Measurements from ENCODE around the gene IDH2.

DNA sequence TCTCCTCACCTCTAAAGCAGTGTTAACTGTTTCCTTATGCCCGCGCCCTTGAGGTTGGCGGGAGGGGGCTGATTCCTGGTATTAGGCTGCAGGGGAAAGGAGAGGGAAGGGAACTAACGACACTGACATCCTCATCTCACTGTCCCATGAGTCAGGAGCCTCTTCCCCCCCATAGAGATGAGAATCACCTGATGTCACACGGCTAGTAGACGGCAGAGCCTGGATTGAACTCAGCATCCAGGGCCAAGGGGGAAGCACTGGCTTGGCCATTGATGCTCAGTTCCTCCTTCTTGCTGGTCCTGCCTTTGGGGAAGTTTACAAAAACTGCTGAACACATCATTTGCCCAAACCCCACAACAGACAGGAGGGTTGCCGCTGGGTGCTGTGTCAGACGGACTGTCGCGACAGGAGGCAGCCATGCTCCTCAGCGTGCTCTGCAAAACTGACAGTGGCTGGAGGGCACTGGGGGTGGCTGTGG, 38.5 kb downstream of the IDH2 start:
- TF ChIP-seq GATA2 (IDR thresholded peaks at IDR 0.05; ENCODE audit: low read depth, low read length) (no peak), GATA3 (IDR thresholded peaks at IDR 0.05; ENCODE audit: low read depth, low read length) (no peak)

Measured in SH-SY5Y (cell line).